ENCODE data around the gene DOCK4.

The DOCK4 gene

DNA sequence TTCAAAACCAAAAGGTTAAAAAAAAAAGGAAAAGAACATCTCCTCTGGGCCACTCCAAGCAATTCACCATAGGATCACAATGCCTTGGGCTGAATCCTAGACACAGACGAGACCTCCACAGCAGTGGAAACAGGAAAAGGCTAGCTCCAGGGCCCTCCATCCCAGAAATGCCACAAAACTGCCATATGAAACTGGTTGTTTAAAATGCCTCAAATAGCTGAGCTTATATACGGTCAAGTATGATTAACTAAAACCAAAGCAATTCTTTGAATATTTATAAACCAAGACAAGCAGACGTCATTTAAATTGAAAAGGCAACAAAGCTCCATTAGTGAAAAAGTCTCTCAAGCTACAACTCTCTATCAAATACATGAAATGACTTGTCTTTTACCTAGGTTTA, 63.1 kb downstream of the DOCK4 start:
- in situ Hi-C loops (cut with MboI; ENCODE audit: low pct_unique_long_range_greater_than_20kb, low sequenced_read_pairs, unreplicated experiment) = no loop called here
- no peak for DNase-seq (ENCODE audit: low spot score)
- TF ChIP-seq, protein P1, sequence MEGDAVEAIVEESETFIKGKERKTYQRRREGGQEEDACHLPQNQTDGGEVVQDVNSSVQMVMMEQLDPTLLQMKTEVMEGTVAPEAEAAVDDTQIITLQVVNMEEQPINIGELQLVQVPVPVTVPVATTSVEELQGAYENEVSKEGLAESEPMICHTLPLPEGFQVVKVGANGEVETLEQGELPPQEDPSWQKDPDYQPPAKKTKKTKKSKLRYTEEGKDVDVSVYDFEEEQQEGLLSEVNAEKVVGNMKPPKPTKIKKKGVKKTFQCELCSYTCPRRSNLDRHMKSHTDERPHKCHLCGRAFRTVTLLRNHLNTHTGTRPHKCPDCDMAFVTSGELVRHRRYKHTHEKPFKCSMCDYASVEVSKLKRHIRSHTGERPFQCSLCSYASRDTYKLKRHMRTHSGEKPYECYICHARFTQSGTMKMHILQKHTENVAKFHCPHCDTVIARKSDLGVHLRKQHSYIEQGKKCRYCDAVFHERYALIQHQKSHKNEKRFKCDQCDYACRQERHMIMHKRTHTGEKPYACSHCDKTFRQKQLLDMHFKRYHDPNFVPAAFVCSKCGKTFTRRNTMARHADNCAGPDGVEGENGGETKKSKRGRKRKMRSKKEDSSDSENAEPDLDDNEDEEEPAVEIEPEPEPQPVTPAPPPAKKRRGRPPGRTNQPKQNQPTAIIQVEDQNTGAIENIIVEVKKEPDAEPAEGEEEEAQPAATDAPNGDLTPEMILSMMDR (IDR thresholded peaks at IDR 0.05; ENCODE audit: extremely low read depth, insufficient read depth, missing control alignments) = no peak

DNA sequence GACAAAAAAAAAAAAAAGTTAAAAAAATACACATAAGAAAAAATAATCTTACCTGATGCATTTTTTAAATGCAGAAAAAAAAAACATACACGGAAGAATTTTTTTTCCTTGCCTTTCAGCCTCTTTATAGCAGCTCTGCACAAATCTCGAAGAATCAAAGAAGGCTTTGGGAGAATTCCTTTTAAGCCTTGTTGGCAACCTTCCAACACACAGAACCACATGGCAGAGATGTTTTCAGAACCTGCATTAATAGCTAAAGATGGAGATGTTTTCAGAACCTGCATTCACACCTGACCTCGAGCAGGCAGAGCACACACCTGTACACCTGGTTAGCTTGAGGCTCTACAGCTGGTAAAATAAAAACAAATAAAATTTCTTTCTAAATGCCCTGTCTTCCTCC, 65.6 kb downstream of the DOCK4 start:
- TF ChIP-seq, protein P1 (IDR thresholded peaks at IDR 0.05; ENCODE audit: extremely low read depth, insufficient read depth, missing control alignments) = no peak
- in situ Hi-C loops (cut with MboI; ENCODE audit: low pct_unique_long_range_greater_than_20kb, low sequenced_read_pairs, unreplicated experiment) = no loop called here
- DNase-seq (ENCODE audit: low spot score) = no peak

DNA sequence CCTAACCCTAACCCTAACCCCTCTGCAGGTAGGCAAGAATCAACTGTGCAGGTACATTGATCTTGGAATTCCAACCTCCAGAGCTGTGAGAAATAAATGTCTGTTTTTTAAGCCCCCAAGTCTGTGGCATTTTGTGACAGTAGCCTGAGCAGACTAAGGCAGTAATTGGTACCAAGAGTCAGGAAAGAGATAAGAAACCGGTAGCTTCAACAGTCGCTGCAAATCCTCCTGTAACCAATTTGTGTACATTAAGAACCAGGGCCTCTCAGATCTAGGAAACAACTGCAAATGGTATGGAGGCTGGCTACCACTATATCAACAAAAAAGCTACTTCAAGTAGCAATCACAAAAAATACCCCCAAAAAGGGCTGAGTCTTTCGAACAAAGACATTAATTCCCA, 67.3 kb downstream of the DOCK4 start:
- DNase-seq (ENCODE audit: low spot score) = no peak
- in situ Hi-C loops (cut with MboI; ENCODE audit: low pct_unique_long_range_greater_than_20kb, low sequenced_read_pairs, unreplicated experiment) = no loop called here
- TF ChIP-seq, protein P1 (IDR thresholded peaks at IDR 0.05; ENCODE audit: extremely low read depth, insufficient read depth, missing control alignments) = no peak

DNA sequence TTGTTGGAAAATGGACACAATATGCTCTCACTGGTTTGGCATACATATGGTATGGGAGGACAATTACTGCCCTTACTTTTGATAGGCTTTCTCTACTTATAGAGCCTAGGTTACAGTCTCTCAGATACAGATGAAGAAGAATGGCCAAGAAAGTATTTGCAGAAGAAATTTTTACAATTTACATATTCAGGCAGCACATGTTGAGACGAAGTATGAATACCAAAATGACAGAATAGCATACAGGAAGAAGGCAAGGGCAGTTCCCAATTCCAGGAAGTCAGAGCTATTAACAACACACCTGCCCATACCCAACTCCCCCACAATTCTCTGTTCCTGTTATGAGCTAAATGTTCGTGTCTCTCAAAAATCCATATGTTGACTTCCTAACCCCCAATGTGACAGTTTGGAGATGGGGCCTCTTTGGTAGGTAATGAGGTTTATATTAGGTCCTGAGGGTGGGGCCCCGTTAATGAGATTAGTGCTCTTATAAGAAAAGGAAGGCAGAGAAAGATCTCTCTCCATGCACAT, 67.8 kb downstream of the DOCK4 start:
- TF ChIP-seq, protein P1 (IDR thresholded peaks at IDR 0.05; ENCODE audit: extremely low read depth, insufficient read depth, missing control alignments) = no peak
- in situ Hi-C loops (cut with MboI; ENCODE audit: low pct_unique_long_range_greater_than_20kb, low sequenced_read_pairs, unreplicated experiment) = no loop called here
- DNase-seq (ENCODE audit: low spot score) = no peak

DNA sequence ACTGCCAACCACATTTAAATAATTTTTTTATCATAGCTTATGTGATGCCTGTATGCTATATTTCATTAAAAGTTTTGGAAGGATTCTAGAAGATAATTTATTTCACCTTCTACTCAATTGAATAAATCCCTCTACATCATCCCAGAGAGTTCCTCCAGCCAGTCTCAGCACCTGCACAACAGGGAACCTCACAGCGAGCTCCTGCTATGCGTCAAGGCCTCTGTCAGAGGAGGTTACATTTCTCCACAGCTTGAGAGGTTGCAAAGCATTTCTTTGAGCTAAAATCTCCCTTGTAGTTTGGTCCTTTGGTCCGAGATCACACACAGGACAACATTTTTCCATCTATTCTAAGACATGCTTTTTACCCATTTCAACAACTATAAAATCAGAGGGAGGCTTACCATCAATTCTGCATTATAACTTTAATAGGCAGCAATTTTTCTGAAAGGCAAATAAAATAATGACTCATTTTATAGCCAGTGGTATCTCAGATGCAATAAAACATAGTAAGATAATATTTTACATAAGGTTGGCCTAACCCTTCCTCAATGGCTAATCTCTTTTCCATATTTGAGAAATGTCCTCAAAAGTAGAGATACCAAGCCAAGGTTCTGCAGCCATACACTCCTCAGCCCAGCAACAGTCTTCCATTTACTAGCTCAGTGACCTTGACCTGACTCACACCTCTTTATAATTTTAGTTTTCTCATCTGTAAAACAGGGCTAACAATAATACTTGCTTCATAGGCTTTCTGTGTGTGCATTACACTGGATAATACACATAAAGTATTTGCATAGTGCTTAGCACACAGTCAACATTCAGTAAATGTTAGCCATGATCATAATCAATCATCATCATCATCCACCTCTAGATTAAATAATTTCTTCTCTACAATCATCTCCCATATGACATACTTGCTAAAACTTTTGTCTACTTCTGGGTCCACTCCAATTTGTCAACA, 68.8 kb downstream of the DOCK4 start:
- DNase-seq (ENCODE audit: low spot score) = no peak
- in situ Hi-C loops (cut with MboI; ENCODE audit: low pct_unique_long_range_greater_than_20kb, low sequenced_read_pairs, unreplicated experiment) = no loop called here
- TF ChIP-seq, protein P1 (IDR thresholded peaks at IDR 0.05; ENCODE audit: extremely low read depth, insufficient read depth, missing control alignments) = no peak

DNA sequence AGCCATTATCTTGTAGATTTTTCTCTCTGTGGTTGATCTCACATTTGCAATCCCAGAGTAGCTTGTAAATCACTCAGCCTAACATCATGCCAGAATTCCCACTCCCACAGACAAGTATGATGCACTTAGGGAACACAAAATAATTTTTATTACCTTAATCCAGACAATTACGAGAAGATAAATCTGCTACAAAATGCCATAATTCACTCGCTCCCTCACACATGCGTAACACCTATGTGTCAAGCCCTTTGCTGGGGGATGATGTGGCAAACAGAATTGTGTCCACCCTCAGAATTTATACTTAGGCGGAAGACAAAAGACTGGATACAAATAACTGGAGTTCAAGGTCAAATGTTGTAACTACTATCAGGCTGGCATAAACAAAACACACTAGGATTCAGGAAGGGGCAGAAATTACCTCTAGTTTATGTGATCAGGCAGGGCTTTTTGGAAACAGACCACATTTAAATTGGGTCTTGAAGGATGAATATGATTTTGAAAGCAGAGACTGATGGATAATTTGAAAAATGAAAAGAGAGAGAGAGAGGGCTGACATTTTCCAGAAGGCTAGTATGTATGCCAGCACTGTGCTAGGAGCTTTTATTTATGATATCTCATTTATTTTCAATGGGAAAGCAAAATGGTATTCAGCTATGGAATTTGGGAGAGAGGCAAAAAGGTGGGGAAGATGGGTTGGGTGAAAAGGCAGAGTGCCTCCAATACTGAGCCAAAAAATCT, 69.8 kb downstream of the DOCK4 start:
- in situ Hi-C loops (cut with MboI; ENCODE audit: low pct_unique_long_range_greater_than_20kb, low sequenced_read_pairs, unreplicated experiment) = no loop called here
- TF ChIP-seq, protein P1 (IDR thresholded peaks at IDR 0.05; ENCODE audit: extremely low read depth, insufficient read depth, missing control alignments) = no peak
- no peak for DNase-seq (ENCODE audit: low spot score)

Measured in GM13977 (cell line).